Measurements from ENCODE around the gene HTD2. TPM values are rescaled to one million over a fixed set of nuclear protein-coding genes. Genes with fewer than 3 reads are reported as not detected.

Gene HTD2
- total and polyA plus RNA-seq, 2 donors (not counting 3 experiments of a cell fraction or from before 2014, with no cell fraction given): 8.2 to 10.3 TPM

DNA sequence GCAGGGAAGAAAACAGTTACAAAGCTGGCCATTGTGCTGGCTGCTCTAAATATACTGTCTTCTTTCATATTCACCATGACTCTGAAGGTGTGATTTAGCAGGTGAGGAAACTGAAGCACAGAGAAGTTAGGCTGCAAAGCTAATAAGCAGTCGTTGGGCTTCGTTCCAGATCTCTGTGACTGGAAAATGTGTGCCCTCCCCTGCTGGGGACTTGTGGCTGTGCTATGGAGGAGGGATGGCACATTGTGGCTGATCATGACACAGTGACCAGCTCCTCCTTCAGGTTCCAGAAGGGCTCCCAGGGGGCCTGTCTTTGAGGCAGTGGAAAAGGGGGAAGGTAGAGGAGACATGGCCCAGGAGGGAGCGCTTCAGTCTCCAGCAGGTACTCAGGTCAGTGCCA, 45.6 kb downstream of the HTD2 start:
- BruUV-seq (replicated peaks): no TSS peak
- no peak overlapping the region for H3K27ac ChIP-seq (ENCODE audit: insufficient read depth, low read depth, low read length)
- H3K9me1 ChIP-seq (replicated peaks; ENCODE audit: control insufficient read depth, extremely low read depth, insufficient read depth, low read length): no peaks in the 10 kb centered on the region
- no peak overlapping the region for H3K9ac ChIP-seq (replicated peaks; ENCODE audit: extremely low read depth, insufficient read depth, low read length)
- ChIA-PET CTCF (interaction anchor here (0.8 to 1.2 kb wide), 3 partner anchors 8 to 63 kb away, joined by 3 read pairs; no protein-coding TSS in a partner anchor), POLR2A (no interaction called here)
- TF ChIP-seq POLR2A (IDR thresholded peaks at IDR 0.05; ENCODE audit: low read depth, low read length) (no peak), EZH2 (IDR thresholded peaks at IDR 0.05; ENCODE audit: borderline replicate concordance, low read depth, low read length, severe bottlenecking) (no peak), GATA2 (IDR thresholded peaks at IDR 0.05; ENCODE audit: insufficient read depth, insufficient read length, low read depth, low read length) (no peak), FOS (IDR thresholded peaks at IDR 0.05; ENCODE audit: borderline replicate concordance, insufficient read depth, low read length) (no peak), MYC (IDR thresholded peaks at IDR 0.05; ENCODE audit: low read depth, low read length) (no peak), POLR2AphosphoS5 (IDR thresholded peaks at IDR 0.05; ENCODE audit: insufficient read depth, low read depth, low read length) (no peak), JUN (IDR thresholded peaks at IDR 0.05; ENCODE audit: borderline replicate concordance, insufficient read depth, insufficient read length, low read depth) (no peak), MAX (IDR thresholded peaks at IDR 0.05; ENCODE audit: insufficient read depth, insufficient read length) (no peak), CTCF (IDR thresholded peaks at IDR 0.05; ENCODE audit: extremely low read depth in 1 of 2, insufficient read depth in 1 of 2, low read depth in 1 of 2, low read length in 2 of 2) (no peak)
- no peak overlapping the region for H2AFZ ChIP-seq (ENCODE audit: low read depth, low read length)
- DNase-seq (ENCODE audit: low read depth, low spot score) (no peak), FAIRE-seq (peak; percentile 4)
- peaks cover 0 to 2% of the 10 kb centered on the region in 2 experiments for H3K36me3 ChIP-seq (ENCODE audit: control insufficient read depth in 2 of 2, extremely low read depth in 1 of 2, insufficient read depth in 2 of 2, low read length in 2 of 2)
- H3K4me3 ChIP-seq (replicated peaks in 1 of 3; ENCODE audit: insufficient read depth in 1 of 3, low read depth in 1 of 3, low read length in 3 of 3): no peak overlapping the region
- H3K79me2 ChIP-seq (ENCODE audit: control insufficient read depth, insufficient read depth, low read length): no peaks in the 10 kb centered on the region
- no peaks in the 10 kb centered on the region for H3K27me3 ChIP-seq (ENCODE audit: control insufficient read depth in 2 of 2, insufficient read depth in 2 of 2, low read length in 2 of 2)
- H3K4me2 ChIP-seq (ENCODE audit: insufficient read depth, low read length): no peak overlapping the region
- no peaks in the 10 kb centered on the region for H4K20me1 ChIP-seq (replicated peaks; ENCODE audit: control insufficient read depth, extremely low read depth, insufficient read depth, low read length)
- dilution Hi-C loops (cut with MboI; ENCODE audit: extremely low pct_ligation_motif_present, low sequenced_read_pairs) (no loop called here), intact Hi-C loops (cut with micrococcal nuclease) (no loop called here)
- no peaks in the 10 kb centered on the region for H3K9me3 ChIP-seq (replicated peaks; ENCODE audit: control insufficient read depth, insufficient read depth, low read length)
- H3K4me1 ChIP-seq (ENCODE audit: control insufficient read depth, extremely low read depth, insufficient read depth, low read length): no peaks in the 10 kb centered on the region

Measured in endothelial cell of umbilical vein (primary cell).